Measurements from ENCODE around the gene TES.

Gene TES

GRCh38 chr7:116194115-116194514 is 16.2 kb upstream of the TES start:
- no peak for DNase-seq

- DNase-seq = no peak
Measured at GRCh38 chr7:116195451-116195850, 14.9 kb upstream of the TES start.

GRCh38 chr7:116196947-116197346 is 13.4 kb upstream of the TES start:
- no peak for DNase-seq

- DNase-seq = no peak
Measured at GRCh38 chr7:116197360-116197759, 13.0 kb upstream of the TES start.

- no peak for DNase-seq
Measured at GRCh38 chr7:116198748-116199410, 11.5 kb upstream of the TES start.

- DNase-seq = no peak
Measured at GRCh38 chr7:116200963-116201362, 9.4 kb upstream of the TES start.

GRCh38 chr7:116206141-116206540 is 4.2 kb upstream of the TES start:
- DNase-seq = no peak

GRCh38 chr7:116208919-116209318 is 1.4 kb upstream of the TES start:
- DNase-seq = no peak

- no peak for DNase-seq
Measured at GRCh38 chr7:116209561-116210070, 723 bp upstream of the TES start.

- DNase-seq = no peak
Measured at GRCh38 chr7:116211006-116211912, 920 bp downstream of the TES start.

- DNase-seq = no peak
Measured at GRCh38 chr7:116211913-116212596, 1.7 kb downstream of the TES start.

GRCh38 chr7:116212869-116213268 is 2.5 kb downstream of the TES start:
- no peak for DNase-seq

GRCh38 chr7:116213361-116214130 is 3.2 kb downstream of the TES start:
- DNase-seq = no peak

GRCh38 chr7:116214921-116215320 is 4.6 kb downstream of the TES start:
- no peak for DNase-seq

GRCh38 chr7:116215551-116215950 is 5.2 kb downstream of the TES start:
- DNase-seq = no peak

- no peak for DNase-seq
Measured at GRCh38 chr7:116216956-116217571, 6.7 kb downstream of the TES start.

- DNase-seq = no peak
Measured at GRCh38 chr7:116218051-116218645, 7.8 kb downstream of the TES start.

GRCh38 chr7:116218747-116219146 is 8.4 kb downstream of the TES start:
- DNase-seq = no peak

GRCh38 chr7:116219288-116219687 is 8.9 kb downstream of the TES start:
- DNase-seq = no peak

- no peak for DNase-seq
Measured at GRCh38 chr7:116219834-116220233, 9.5 kb downstream of the TES start.

GRCh38 chr7:116222501-116222900 is 12.2 kb downstream of the TES start:
- DNase-seq = no peak

- DNase-seq = no peak
Measured at GRCh38 chr7:116223588-116223987, 13.2 kb downstream of the TES start.

Data from NCI-H2227 treated with DMSO at 0.1 percent for 48 hours (cell line).